HG03066 (cell line): ENCODE results near the gene ZNF555.
"Not testable (repeated sequence)": the region's sequence is repeated elsewhere in the genome, so short reads cannot be mapped to it uniquely, and the experiment has no call there.

Experiments used
- ATAC-seq: cut with Tn5 transposase; IDR thresholded peaks from one replicate; pipeline ENCODE4 v1.9.1; 2021; ENCODE audit warnings: low read depth; ENCODE audit not compliant: unreplicated experiment

ZNF555 gene

DNA sequence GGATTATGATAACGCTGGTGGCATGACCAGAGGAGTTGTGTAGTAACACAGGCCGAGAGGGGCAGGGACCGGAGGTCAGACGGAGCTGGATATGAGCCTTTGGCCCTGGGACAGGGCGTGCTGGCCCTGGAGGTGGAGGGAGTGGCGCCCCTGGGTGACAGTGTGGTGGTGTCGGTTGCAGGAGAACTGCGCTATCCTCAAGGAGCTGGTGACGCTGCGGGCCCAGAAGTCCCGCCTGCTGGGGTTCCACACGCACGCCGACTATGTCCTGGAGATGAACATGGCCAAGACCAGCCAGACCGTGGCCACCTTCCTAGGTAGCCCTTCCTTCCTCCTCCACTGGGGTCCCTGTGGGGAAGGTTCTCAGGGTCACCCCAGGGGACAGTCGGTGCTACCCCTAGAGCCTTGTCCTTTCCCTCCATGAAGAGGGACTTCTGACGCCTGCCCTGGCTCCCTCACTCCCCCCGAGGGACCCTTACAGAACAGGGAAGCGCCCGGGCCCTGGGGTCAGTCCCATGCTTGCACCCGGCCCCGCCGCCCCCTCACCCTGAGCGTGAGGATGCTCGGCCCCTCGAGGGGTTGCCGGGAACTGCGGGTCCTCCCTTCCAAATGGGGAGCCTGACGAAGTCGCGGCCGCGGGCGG, 34.4 kb upstream of the ZNF555 start:
- ATAC-seq = no peak

DNA sequence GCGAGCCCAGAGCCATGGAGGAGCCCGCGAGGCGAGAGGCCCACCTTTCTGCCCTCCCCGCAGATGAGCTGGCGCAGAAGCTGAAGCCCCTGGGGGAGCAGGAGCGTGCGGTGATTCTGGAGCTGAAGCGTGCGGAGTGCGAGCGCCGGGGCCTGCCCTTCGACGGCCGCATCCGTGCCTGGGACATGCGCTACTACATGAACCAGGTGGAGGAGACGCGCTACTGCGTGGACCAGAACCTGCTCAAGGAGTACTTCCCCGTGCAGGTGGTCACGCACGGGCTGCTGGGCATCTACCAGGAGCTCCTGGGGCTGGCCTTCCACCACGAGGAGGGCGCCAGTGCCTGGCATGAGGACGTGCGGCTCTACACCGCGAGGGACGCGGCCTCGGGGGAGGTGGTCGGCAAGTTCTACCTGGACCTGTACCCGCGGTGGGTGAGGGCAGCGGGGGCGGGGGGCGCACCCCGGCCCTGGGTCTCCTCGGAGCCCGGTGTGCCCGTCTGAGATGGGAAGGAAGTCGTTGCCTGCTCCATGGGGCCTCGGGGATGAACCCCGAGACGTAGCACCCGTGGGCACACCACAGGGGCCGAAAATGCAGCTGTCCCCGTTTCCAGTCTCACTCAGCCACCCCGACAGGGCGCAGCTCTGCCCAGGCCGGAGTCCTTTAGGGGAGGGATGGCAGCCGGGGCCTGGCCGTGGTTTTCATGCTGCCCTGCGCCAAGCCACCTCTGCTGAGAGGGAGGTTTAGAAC, 33.7 kb upstream of the ZNF555 start:
- ATAC-seq = no peak

DNA sequence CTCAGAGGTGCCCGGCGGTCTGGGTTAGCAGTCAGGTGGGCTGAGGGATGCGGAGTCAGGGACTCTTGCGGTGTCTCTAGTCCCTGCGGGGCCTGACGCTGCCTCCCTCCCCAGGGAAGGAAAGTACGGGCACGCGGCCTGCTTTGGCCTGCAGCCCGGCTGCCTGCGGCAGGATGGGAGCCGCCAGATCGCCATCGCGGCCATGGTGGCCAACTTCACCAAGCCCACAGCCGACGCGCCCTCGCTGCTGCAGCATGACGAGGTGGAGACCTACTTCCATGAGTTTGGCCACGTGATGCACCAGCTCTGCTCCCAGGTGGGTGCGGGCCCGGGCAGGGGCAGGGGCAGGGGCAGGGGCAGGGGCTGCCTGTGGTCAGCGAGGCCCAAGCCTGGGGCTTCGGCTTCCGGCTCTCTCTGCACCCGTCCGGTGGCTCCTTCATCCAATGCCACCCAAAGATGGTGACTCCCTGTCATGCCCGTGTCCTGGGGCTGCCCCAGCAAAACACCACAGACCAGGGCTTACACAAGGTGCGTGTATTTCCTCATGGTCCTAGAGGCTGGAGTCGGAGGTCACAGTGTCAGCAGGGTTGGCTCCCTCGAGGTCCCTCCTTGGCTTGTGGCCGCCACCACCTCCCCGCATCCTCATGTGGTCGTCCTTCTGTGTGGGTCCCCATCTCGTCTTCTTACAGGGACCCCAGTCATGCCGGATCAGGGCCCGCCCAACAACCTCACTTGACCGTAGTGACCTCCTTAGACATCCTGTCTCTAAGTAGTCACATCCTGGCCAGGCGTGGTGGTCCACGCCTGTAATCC, 32.9 kb upstream of the ZNF555 start:
- no peak for ATAC-seq

DNA sequence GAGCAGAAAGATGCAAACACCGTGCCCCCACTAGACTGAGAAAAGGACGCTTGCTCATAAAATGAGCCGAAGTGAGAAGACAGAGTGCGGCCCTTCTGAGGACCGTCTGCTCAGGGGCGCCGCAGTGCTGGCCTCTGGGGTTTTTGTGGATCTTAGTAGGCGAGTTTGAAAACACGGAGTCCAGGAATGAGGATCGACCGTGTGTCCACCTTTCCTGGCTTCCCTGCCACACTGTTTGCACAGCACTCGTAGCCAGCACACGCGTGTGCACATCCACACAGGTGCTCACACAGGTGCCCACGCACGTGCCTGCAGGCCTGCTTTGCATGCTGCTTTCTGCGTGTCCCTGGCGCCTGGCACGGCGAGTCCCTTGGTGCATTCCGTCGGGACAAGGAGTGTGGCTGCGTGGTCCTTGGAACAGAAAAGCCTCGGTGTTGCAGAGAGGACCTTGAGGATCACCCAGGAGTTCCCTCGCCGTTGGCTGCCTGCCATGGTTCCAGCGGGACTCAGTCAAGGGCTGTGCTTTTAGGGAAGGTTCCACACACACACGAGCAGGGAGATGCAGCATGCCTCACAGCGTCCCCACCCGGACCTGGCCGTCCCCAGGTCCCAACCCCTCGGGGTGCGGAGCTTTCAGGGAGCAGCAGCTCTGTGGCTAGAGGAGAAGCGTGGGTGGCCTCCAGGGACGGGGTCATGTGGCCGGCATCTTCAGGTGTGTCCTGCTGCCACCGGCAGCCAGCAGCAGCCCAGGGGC, 31.7 kb upstream of the ZNF555 start:
- no peak for ATAC-seq

DNA sequence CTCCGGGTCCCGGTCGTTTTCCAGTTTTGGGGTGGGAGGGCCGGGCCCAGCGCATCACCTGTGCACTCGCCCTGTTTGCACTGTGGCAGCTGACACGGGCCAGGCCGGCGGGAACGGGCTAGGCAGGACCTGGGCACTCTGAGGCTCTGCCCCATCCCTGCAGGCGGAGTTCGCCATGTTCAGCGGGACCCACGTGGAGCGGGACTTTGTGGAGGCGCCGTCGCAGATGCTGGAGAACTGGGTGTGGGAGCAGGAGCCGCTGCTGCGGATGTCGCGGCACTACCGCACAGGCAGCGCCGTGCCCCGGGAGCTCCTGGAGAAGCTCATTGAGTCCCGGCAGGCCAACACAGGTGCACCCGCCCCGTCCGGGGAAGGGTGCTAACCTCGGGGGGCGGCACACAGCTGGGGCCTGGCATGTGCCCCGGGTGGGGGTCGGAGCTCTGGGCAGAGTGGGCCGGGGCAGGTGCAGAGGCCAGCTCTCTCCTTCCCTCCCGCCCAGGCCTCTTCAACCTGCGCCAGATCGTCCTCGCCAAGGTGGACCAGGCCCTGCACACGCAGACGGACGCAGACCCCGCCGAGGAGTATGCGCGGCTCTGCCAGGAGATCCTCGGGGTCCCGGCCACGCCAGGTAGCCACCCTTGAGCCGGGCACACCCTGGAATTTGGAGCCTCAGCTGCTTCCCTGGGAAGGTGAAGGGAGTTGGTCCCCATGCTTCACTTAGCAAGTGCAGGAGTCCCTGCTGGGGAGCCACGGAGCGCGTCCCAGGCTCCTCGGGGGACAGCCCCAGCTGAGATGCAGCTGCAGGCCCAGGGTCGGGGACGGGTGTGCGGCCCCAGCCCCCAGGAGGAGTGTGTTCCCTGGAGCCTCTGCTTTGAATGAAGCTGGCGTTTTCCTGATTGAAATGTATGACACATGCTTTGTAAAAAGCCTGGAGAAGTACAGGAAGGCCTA, 30.9 kb upstream of the ZNF555 start:
- no peak for ATAC-seq

DNA sequence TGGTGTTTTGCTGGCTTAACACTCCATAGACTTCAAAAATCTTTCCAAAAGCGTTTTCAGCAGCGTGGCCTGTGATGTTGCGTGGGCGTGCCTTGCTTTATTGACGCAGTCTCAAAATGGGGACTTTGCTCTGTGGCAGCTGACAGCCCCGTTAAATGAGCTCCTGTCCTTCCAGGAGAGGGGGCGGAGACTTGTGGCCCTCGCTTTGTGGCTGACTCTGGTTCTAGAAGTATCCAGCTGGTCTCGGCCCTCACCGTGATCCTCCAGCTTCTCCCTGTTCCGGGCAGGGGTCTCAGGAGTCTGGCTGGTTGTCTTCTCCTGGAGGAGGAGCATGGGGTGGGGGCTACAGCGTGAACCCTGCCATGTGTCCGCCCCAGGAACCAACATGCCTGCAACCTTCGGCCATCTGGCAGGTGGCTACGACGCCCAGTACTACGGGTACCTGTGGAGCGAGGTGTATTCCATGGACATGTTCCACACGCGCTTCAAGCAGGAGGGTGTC, 30.0 kb upstream of the ZNF555 start:
- ATAC-seq = no peak

DNA sequence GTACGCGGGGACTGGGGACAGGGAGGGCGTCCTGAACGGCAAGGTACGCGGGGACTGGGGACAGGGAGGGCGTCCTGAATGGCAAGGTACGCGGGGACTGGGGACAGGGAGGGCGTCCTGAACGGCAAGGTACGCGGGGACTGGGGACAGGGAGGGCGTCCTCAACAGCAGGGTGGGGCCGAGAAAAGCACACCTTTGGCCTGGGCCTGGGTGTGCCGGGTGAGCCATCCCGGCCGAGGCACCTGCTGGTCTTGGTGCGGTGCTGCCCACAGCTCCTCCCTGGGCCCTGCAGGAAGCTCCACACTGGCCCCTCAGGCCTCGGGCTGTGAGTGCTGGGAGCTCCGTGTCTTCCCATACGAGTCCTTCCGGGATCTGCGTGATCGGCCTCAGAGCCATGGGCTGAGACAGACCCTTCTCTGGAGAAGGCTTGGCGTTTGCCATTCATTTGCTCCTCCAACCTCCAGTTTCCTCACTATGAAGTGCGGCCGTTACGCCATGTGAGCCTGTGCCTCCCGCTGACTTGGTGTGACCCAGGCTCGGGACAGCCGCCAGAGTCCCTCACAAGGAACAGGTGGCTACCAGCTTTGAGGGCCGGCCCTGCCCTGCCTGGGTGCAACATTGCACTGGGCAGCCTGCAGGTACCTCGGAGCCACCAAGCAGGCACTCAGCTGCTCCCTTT, 29.4 kb upstream of the ZNF555 start:
- no peak for ATAC-seq

DNA sequence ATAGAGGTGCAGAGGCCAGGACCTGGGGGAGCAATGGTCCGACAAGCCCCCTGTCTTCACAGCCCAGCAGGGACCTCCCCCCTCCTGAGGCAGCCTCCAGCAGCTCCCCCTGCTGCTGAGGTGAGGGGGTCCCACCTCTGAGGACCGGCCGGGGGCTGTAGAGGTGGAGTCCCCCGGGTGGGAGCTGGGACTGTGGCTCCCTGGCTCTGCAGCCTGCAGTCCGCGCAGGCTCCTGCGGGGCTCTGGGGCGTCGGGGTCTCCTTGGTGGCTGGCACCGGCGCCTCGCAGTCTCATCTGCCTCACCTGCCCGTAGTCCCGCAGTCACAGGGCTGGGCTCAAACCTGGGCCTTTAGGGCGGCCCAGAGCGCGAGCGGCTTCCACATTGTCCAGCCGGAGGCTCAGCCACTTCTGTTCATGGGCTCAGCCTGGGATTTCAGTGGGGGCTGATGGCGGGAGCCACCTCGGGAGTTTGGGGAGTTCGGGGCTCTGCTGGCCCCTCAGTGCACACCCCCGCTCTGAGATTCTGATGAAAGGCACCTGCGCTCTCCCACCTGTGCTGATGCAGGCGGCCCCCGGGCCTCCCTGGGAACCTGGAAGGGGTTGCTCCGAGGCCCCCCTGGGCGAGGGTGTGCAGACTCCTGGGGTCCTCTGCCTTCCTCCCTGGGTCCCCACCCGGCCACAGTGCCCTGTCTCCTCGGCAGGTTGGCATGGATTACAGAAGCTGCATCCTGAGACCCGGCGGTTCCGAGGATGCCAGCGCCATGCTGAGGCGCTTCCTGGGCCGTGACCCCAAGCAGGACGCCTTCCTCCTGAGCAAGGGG, 28.7 kb upstream of the ZNF555 start:
- no peak for ATAC-seq

DNA sequence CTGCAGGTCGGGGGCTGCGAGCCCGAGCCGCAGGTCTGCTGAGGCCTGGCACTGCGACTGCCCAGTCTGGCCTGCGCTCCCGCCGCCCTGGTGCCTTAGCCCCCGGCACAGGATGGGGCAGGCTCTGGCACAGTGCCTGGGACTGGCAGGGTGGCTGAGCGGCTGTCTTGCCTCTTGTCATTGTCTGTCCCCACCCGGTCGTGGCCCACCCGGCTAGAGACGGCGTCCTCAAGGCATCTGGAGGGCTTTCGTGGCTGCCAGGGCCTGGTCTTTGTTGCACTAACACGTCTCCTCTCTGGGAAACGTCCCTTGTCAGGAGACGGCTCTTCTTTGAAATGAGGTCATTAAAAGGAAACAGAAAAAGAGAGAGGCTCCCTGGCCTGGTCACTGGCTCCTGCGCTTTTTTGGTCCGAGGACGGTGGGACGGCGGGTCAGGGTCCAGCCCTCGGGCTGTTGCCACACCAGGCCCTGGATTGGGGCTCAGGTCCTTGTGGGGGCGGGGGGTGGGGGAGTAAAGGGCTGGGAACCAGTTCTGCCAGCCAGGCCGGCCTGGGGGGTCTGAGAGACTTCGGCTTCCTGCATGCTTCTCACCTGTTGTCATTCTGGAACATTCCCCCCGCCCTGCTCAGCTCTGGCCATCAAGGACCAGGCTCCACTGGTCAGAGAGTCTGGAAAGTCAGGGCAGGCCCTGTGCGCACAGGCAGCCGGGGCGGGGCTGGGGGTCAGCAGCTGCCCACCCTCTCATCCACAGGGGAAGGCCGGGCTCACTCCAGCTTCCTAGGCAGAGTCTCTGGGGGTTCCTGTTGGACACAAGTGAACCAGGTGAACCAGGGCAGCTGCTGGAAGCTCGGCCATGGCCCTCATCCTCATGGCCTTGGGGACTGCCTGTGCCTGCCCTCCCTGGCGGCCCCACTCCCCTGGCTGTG, 27.8 kb upstream of the ZNF555 start:
- ATAC-seq = no peak

DNA sequence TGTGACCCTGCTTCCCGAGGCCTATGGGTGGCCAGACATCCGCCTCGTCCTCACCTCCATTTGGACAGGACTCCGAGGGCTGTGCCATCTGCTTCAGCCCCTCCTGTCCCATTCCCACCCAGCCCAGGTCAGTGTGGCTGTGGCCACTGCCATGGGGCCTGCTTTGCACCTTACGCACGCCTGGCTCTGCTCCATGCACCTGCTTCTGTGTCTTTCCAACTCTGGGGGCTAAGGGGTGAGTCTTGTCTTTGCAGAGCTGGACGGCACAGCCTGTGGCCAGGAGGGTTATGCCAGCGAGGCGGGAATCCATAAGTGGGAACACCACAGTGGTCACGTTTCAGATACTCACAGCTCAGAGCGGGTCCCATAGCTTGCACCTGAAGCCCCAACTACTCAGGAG, 26.8 kb upstream of the ZNF555 start:
- ATAC-seq = no peak

DNA sequence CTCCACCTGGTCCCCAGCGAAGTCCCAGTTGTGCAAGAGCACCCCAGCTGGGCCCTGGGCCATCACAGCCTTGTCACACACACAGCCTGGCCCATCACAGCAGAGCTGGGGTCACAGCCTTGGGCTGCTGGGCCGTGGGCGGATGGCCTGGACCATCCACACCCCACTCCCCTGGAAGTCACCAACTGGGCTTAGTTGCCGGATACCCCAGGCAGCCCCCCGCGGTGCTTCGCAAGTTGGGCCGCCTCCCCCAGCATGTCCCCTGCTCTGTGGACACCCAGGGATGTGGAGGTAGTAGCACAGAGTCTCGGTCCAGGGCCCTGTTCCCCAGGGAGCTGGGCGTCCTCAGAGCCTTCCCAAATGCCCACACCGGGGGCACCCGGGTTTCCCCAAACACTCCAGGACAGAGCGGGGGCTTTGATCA, 26.1 kb upstream of the ZNF555 start:
- no peak for ATAC-seq

DNA sequence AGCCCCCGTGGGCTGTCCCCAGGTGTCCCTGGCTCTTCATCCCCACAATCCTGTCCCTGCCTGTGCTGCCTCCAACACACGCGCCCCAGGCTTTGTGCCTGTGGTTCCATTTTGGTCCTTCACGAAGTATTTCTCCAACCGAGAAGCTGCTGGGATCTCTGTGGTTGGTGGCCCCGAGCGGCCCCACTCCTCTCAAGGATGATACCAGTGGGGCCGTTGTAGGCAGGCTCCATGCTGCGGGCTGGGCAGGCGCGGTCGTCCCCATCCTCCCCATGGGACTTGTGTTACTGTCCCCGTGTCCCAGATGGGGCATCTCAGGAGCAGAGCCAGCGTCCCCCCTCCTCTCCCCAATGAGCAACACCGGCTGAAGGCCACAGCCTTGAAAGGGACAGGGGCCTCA, 25.4 kb upstream of the ZNF555 start:
- no peak for ATAC-seq

DNA sequence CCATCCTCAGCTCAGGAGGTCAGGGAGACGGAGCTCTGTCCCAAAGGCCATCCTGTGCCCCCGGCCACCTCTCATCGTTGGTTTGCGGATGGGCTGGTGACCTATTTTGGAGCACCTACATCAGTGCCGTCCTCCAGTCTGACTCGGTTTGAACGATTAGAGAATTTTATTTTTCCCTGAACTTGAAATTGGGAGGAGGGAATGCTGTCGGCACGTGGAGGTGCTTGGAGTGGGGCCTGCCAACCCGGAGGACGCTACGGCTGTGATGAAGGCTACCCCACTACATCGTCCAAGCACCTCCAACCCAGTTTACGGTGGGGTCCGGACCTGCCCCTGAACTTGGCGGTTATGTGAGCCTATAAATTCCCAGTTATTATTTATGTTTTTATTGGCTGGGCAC, 24.6 kb upstream of the ZNF555 start:
- ATAC-seq = no peak

DNA sequence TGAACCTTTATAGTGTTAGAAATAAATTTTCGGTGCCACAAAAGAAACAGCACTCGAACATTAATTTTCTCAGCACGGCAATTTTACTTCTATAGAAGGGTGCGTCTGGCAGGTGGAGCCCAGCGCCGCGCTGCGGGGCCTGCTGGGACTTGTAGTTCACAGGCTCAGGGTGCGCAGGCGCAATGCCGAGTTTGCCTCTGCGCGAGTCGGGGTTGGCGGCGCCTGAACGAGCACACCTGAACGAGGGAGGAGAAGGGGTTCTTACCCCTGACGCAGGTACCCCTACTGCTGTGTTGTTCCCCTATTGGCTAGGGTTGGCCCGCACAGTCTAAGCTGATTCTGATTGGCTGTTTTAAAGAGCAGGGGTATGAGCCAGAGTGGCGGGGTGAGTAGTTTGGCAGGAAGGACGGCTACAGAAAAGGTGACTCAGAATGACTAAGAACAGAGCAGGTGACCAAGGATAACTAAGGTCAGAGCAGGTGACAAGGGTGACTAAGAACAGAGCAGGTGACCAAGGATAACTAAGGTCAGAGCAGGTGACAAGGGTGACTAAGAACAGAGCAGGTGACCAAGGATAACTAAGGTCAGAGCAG, 23.9 kb upstream of the ZNF555 start:
- ATAC-seq = not testable (repeated sequence)

DNA sequence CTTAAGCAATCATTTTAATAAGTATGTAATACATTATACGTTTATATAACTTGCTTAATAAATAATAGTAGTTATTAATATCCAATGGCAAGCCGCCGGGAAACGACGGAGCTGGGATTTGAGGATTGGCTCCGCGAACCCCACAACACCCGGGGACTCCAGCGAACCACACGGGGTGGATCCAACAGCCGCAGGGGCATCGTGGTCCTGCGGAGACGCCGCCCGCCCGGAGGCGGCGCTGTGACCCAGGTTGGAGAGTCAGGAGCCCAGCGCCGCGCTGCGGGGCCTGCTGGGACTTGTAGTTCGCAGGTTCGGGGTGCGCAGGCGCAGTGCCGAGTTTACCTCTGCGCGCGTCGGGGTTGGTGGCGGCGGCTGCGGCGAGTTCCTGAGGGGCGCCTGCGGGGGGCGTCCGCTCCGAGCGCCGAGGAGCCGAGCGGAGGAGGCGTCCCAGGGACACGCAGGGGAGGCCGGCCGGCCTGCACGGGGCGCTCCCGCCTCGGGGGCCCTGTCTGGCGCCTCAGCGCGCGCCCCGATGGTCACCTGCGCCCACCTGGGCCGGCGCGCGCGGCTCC, 21.6 kb upstream of the ZNF555 start, which contains the start of gene ZNF554:
TSS of gene ZNF554 (plus strand) at position 329 of the 572 bp plus-strand sequence. CDS start at position 533, 204 bp downstream.
- ATAC-seq = peak; percentile 85

DNA sequence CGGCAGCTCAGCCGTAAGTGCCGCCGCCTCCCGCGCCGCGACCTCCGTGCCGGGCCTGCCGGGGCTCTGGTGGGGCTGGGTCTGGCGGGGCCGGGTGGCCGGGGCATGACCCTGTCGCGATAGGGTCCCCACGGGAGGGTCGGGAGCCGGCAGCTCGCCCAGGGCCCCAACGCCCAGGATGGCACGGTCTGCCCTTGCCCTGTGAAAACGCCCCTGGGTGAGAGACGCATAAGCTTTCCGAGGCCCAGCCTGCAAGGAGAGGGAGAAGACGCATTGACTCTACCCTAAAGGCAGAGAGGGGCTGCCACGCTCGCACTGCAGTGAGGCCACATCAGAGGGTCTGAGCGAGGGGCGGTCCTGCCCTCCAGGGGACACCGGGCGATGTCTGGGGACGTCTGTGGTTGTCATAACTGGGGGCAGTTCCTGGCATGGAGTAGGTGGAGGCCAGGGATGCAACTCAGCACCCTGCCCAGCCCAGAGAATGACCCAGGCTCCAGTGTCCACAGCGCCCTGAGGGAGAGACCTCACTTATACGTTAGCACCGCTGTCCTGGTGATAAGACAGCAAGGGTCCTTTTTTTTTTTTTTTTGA, 21.1 kb upstream of the ZNF555 start:
- ATAC-seq = peak; percentile 12
